Activated T-helper 9 cell treated with anti-CD3 and anti-CD28 coated beads, Interleukin-2, amount 50 U/mL, for 16 hours (primary cell): ENCODE results near the gene DISP3.

ENCODE experiments used
- DNase-seq: peaks from one replicate; pipeline ENCODE4 v3.0.0-alpha.2; 2020; ENCODE audit warnings: low read depth

The DISP3 gene

DNA sequence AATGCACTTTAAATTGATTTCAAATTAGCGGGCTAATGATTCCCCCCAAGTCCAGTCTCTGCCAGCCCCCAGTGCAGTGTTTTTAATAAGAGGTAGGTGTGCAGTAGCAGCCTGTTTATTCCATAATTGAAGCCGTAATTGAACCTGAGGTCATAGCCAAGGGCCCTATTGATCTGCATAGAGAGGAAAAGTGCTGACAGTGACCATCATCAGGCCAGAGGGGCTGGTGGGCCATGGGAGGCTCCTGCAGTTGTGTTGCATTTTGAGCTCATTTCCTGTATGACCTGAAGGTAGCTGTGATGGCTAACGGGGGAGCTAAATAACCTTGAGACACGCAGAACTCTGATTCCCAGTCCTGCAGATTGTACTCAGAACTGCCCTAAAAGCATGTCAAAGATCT lies 67.5 kb downstream of the DISP3 start:
- DNase-seq: no peak

GRCh38 chr1:11550664-11551283 lies 71.8 kb downstream of the DISP3 start:
- DNase-seq: no peak

GRCh38 chr1:11558276-11558675 lies 79.3 kb downstream of the DISP3 start:
- DNase-seq: no peak

- DNase-seq: no peak
Observed at GRCh38 chr1:11558871-11559590, 80.1 kb downstream of the DISP3 start.

DNA sequence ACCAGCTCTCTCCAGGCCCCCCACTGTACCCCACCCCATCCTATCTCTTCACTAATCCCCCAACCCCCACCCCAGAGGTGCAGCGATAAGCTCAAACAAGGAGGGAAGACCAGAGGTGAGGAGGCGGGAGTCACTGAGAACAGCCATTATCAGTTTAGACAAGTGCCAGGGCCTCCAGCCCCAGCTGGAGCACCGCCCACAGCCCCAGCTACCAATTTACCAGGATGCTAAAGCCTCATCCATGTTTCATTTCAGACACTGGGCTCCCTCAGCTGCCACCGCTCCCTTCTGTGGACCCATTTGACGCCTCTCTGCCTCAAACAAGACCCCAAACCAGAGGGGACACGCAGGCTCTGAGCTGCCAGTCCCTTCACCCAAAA lies 80.6 kb downstream of the DISP3 start:
- DNase-seq: no peak

GRCh38 chr1:11560061-11560460 lies 81.1 kb downstream of the DISP3 start:
- no peak for DNase-seq

DNA sequence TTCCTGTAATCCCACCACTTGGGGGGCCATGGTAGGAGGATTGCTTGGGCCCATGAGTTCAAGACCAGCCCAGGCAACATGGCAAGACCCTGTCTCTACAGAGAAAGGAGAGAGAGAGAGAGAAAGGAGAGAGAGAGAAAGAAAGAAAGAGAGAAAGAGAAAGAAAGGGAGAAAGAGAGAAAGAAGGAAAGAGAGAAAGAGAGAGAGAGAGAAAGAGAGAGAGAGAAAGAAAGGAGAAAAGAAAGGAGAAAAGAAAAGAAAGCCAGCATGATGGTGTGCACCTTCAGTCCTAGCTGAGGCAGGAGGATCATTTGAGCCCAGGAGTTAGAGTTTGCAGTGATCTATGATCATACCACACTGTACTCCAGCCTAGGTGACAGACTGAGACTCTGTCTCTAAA lies 82.8 kb downstream of the DISP3 start:
- DNase-seq: no peak

- no peak for DNase-seq
Observed at GRCh38 chr1:11562664-11563063, 83.7 kb downstream of the DISP3 start.

DNA sequence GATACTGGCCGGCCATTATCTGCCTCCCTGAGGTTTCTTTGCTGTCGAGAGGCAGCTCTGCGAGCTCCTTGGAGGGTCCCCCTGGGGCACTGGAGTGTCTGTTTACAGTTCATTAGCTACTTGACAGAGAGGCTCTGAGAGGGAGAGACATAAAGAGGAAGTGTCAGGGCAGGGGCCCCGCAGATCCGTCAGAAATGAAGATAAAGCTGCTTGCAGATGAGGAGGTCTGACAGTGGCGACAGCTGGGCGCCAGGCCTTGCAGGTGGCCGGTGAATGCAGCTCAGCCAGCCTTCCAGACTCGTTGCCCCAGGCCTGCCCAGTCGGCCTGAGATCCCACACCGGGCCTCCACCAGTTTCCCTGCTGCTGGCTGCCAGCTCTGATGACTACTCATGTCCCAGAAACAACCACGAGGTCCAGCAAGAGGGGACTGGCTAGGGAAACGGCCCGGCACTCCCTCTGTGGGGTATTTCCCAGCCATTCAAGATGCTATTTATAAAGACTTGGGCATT lies 84.7 kb downstream of the DISP3 start:
- DNase-seq: no peak

- DNase-seq: no peak
Observed at GRCh38 chr1:11564237-11564636, 85.3 kb downstream of the DISP3 start.

DNA sequence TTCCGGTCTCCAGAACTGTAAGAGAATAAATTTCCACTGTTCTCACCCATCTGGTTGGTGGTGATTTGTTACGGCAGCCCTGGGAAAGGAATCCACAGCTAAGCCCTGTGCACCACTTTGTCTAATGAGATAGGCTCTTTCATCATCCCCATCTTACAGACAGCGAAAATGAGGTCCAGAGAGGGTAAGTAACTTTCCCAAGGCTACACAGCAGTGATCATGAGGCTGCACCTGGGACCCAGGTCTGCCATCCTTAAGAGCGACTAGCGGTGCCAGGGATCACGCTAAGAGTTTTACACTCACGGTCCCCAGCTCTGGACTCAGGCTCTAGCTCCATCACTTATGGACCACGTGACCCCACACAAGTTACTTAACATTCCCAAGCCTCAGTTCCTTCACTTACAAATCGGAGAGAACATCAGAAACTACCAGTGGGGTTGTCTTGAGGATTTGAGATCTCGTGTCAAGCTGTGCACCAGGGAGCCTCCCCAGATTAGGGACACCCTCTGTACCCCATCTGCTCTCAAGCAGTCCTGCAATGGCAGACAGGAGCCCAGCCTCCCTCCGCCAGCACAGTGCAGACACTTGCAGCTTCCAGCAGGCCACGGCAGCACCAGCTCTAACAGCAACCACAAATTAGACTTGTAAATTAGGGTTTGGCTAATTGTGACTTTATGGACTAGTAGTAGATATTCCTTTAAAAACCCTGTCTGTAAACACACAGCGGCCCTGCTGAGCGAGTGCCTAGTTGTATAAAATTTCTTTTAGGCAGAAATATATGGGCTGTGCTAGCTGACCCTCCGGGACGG lies 87.3 kb downstream of the DISP3 start:
- no peak for DNase-seq

- DNase-seq: no peak
Observed at GRCh38 chr1:11567244-11568065, 88.5 kb downstream of the DISP3 start.

DNA sequence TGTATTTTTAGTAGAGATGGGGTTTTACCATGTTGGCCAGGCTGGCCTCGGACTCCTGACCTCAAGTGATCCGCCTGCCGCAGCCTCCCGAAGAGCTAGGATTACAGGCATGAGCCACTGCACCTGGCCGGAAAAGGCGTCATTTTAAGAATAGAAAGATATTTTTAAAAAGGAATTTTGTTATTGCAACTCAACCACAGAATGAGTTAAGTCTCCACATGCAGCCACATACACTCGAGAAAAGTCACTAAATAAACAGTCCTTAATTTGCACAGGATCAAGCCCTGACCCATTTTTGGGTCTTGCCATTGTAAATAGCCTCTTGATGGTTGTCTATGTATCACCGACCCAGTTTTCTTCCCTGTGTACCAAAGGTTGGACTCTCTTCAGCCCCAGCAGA lies 89.7 kb downstream of the DISP3 start:
- DNase-seq: no peak

DNA sequence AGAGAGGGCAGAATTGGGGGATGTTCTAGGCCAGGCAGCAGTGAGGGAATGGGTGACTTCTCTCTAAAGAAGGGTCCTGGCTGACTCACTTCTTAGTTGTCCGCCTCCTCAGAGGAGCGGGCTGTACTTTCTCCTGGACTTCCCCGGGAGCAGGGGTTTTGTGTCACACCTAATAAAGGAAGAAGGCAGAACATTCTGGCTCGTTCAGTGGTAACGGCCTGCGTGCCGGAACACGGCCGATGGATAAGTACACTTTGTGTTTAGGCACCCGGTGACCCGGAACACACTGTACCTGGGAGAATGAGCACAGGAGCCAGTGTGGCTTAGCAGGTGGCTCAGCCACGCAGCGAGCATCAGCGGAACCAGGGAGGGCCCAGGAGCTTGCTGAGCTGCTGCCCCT lies 90.6 kb downstream of the DISP3 start:
- DNase-seq: no peak

- DNase-seq: no peak
Observed at GRCh38 chr1:11569954-11570353, 91.0 kb downstream of the DISP3 start.

- no peak for DNase-seq
Observed at GRCh38 chr1:11570821-11571380, 91.9 kb downstream of the DISP3 start.

DNA sequence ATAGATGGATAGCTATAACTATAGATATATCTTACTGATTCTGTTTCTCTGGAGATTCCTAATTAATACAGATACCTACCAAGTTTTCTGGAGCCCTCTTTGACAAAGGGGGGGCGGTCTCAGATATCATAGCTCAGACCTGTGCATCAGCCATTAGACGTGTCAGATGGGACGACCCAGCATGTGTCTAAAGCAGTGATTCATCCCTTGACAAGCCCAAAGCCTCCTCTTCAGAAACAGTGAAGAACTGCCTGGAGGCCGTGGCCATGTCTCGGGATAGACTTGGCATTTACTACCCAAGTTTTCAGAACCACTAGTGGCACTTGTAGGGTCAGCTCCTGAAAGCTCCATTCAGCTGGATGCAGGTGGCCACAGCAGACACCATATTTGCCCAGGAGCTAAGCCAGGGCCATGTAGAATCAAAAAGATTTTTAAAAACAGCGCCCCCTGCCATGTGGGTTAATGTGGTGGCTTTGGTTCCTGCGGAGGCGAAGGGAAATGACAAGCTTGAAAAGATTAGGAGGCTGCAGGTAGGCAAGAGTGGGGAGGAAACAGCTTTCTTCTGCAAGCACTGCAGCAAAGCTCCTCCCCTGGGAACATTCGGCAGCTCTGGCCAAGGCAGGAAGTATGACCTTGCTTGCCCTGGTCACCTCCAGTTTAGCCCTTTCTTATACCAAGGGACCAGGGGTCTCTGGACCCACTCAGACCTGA lies 93.1 kb downstream of the DISP3 start:
- DNase-seq: no peak

DNA sequence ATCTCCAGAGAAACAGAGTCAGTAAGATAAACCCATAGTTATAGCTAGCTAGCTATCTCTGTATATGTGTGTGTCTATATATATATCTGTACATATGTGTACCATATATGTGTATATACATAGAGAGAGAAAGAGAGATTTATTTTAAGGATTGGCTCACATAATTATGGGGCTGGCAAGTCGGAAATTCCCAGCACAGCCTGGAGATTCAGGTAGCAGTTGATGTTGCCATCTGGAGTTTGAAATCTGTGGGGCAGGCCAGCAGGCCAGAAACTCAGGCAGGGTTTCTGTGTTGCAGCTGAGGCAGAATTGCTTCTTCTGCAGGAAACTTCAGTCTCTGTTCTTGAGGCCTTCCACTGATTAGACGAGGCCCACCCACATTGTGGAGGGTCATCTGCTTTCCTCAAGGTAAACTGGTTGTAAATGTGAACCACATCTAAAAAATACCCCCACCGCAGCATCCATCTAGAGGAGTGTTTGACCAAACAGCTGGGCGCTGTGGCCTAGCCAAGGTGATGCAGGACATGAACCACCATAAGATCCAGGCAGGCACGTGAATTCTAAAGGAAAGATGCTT lies 94.2 kb downstream of the DISP3 start:
- no peak for DNase-seq

GRCh38 chr1:11575553-11575952 lies 96.6 kb downstream of the DISP3 start:
- DNase-seq: no peak

GRCh38 chr1:11576109-11576875 lies 97.3 kb downstream of the DISP3 start:
- no peak for DNase-seq
